GM18502 (cell line): ENCODE results near the gene ABCC6.
"Not testable (repeated sequence)": the region's sequence is repeated elsewhere in the genome, so short reads cannot be mapped to it uniquely, and the experiment has no call there.

Experiments used
- ATAC-seq: cut with Tn5 transposase; IDR thresholded peaks from one replicate; pipeline ENCODE4 v1.9.1; 2021; ENCODE audit warnings: mild to moderate bottlenecking; ENCODE audit not compliant: unreplicated experiment, poor library complexity

Gene ABCC6

DNA sequence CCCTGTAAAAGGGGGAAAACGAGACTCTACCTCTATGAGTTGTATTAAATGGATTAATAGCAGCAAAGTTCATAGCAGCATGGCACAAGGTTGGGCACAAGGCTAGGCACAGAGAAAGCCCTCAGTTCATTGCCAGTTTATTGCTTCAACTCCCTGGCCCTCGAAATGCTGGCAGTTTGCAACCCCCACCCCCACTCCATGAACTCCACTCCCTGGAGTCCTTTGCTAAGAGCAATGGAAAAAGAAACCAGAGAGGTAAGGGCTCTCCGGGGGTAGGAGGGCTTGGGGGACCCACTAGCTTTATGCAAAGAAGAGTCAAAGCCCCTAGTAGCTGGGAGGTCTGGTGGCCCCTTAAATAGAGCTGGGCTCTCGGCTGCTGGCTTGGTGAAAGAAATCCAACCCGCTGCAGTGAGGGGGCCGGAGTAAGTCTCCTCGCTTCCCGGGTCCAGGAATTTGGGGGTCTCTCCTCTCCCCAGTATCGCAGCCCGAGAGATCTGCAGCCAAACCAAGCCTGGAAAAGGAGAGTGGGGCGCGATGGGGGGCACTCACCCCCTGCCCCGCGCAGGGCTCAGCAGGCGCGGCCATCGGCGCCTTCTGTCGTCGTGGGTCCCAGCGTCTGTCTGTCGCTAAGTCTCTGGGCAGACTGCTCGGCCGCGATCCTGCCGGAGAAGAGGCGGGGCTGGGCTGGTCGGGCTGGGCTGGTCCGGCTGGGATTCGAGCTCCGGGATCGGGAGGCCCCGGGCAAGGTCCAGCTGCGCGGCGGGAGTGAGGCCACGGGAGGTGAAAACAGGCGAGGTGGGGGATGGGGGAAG is at the start of gene ABCC6:
Gene ABCC6 (minus strand): TSS at position 645 of the 812 bp plus-strand sequence. CDS start 60 bp downstream, at position 585.
- ATAC-seq: not testable (repeated sequence)

DNA sequence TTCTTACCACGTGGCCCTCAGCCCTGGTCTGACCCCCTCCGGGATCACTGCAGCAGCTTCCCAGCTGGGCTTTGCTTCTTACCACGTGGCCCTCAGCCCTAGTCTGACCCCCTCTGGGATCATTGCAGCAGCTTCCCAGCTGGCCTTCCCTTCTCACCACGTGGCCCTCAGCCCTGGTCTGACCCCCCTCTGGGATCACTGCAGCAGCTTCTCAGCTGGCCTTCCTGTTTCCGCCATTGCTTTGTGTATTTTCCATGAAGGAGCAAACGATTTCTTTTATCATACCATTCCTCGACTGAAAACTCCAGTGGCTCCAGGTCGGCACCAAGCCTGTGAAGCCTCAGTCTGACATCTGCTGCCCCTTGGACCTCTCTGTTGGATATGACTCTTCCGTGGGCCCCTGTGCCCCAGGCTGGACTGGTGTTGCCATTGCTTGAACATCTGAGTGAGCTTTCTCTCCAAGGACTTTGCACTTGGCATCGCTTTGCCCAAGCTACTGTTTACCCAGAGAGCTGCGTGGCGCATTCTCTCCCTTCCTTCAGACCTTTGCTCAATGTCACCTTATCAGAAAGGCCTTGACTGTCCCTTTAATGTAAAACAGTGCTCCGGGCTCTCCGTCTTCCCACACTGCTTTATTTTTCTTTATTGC is 49.4 kb upstream of the ABCC6 start:
- not testable (repeated sequence) for ATAC-seq

DNA sequence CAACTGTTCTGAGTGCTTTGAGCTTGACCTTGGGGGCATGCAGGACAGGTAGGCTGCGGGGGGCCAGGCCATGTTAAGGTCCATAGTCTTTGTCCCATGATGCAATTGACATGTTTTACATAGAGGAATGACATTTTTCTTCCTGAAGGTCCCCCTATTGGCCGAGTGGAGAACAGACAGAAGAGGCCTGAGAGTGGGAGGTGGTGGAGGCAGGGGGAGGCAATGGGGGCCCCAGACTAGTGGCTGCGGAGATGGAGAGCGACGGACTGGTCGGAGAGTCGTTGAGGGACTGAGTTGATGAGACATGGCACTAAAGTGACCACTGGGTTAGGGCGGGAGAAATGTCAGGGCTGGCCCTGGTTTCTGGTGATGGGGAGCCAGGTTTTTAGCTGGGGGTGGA is 48.4 kb upstream of the ABCC6 start:
- ATAC-seq: not testable (repeated sequence)

DNA sequence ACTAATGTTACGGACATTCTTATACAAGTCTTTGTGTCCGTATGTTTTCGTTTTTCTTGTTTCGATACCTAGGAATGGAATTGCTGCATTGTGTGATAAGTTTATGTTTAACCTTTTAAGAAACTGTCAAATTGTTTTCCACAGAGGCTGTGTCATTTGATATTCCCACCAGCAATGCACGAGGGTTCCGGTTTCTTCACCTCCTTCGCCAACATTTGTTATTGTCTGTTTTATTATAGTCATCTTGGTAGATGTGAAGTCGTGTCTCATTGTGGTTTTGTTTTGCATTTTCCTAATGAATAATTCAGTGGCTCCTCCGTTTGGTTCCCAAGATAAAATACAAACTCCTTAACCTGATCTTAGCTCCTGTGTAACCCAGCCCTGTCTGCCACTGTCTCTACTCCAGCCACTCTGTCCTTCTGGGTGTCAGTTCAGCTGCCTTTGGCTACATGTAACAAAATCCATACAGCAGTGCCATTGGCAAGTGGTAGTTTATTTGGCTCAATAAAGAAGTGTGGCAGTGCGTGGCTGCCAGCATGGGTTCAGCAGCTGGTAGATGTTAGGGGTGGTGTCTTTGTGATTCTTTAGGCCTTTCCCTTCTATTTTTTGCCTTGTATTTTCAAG is 45.0 kb upstream of the ABCC6 start:
- not testable (repeated sequence) for ATAC-seq

DNA sequence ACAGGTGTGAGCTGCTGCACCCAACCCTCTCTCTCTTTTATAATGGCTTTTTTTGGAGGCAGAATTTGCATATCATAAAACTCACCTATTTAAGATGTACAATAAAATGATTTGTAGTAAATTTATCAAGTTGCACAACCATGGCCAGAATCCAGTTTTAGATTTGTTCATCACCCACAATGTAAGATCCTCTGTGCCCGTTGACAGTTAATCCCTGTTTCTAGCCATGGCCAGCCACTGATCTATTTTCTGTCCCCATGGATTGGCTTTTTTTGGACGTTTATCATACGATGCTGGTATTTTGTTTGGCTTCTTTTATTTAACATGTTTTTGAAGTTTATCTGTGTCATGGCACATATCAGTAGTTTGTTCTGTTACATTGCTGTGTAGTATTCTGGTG is 44.4 kb upstream of the ABCC6 start:
- ATAC-seq: not testable (repeated sequence)

DNA sequence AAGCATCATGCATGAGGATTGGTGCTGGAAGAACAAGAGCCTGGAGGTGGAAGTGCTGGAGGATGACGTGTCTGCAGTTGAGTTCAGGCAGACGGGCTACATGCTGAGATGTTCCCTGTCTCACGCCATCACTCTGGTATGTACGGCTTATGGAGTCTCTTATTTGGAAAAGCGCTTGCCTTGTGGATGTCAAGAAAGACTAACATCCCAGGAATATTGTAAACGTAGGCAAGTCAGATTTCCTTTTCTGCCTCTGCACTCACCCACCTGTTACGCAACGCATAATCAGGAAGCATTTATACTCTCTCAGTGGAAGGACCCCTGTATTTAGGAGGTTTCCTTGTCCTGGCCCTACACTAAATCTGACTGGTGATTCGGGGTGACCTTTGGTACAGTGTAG is 41.8 kb upstream of the ABCC6 start:
- ATAC-seq: not testable (repeated sequence)

DNA sequence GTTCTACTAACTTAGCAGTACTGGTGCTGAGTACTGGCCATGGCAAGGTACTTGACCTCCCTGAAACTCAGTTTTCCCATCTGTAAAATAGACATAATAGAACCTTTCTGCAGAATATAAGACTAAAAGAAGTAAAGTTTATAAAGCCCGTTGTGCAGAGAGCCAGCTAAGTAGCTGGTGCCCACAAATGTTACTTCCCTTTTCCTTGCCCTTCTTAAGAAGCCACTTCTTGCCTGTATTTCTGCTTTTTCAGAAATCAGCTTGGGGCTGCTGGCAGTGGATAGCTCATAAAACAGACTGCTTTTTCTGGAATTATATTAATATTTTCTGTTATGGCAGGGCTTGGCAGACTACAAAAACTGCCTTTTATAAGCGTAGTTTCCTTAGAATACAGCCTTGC is 40.7 kb upstream of the ABCC6 start:
- ATAC-seq: not testable (repeated sequence)

DNA sequence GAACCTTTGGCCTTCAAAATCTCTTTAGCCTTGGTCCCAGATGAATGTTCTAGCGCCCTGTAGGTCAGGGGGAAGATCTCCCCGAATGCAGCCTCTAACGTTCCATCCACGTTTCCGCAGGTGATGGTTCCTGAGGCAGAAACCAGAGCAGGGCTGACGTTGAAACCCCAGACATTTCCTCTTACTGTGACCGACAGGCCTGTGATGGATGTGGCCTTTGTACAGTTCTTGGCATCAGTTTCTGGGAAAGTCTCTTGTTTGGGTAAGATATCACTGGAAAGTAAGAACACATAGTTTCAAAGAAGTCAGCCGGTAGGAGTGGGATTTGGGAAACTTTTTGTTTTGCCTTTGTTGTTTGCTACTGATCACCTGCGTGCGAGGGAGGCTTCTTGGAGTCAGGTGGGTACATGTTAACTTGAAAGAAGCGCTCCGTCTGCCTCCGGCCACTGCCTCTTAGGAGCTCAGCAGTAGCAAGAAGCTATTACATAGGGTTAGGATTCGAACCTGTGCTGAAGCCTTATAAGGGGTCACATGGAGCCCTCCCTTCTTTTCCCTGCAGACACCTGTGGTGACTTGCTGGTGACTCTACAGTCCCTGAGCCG is 39.8 kb upstream of the ABCC6 start:
- ATAC-seq: not testable (repeated sequence)

DNA sequence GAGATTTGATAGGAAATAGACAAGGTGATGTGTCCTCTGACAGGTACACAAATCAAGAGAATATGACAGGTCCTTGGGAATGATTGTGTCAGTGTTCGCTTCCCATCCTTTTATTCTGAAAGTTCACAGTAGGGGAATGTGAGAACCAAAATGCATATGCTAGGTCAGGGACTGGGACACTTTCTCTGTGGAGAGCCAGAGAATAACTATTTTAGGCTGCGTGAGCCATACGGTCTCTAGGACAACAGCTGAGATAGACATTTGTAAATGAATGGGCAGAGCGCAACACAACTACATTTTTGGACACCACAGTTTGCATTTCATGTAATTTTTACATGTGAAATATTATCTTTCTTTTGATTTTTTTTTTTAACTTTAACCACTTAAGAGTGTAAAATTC is 36.7 kb upstream of the ABCC6 start:
- ATAC-seq: not testable (repeated sequence)

DNA sequence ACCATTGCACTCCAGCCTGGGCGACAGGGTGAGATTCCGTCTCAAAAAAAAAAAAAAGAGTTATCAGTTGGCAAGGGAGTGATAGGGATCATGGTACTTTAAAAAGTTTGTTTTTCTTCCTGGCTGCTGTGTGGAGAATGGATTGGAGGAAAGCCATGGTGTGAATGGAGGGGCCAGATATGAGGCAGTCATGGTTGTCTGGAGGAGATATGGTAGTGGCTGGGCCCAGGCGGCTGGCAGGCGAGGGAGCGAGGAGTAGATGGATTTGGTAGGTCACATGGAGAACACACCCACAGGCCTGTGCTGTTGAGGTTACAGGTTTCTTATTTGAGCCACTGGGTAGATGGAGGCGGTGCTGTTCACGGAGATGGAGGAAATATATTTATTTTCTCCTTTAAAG is 35.5 kb upstream of the ABCC6 start:
- ATAC-seq: not testable (repeated sequence)

DNA sequence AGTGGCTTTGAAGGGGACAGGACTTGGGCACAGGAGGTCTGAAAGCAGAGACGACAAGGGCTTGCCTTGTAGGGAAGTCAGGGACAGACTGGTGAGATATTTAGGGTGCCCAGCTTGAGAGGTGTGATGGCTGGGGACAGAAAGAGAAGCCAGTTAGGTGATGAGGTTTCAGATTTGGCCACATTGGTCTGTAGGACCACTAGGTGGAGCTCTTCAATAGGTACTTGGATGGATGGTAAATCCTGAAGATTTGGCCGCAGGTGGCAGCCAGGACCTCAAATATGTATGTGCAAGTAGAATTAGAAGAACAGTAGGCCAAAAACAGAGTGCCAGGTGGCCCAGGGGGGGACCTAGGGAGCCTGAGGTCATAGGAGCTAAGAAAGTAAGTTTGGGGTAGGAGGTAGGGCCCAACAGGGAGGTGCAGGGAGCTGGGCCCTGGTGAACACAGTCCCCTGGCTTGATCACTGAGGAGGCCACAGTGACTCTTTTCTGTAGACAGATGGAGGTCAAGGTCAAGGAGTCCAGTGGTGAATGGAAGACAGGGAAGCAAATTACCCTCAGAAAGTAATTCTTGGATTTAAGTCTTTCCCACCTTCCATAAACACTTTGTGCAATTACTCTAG is 34.1 kb upstream of the ABCC6 start:
- not testable (repeated sequence) for ATAC-seq

DNA sequence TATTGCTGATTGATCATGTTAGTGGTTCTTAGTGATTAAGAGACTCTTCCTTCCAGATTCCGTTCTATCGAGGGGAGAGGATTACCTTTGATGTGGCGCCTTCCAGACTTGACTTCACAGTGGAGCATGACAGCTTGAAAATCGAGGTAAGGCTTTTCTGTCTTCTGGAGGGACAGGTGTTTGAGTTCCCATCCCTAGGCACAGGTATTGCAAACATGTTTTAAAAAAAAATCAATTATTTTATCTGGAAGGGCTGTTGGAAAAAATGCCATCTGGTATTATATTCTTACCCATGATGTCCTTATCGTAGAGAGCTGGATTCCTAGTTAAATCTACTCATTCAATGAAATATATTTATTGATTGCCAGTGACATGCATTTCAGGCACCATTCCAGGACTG is 29.1 kb upstream of the ABCC6 start:
- not testable (repeated sequence) for ATAC-seq

DNA sequence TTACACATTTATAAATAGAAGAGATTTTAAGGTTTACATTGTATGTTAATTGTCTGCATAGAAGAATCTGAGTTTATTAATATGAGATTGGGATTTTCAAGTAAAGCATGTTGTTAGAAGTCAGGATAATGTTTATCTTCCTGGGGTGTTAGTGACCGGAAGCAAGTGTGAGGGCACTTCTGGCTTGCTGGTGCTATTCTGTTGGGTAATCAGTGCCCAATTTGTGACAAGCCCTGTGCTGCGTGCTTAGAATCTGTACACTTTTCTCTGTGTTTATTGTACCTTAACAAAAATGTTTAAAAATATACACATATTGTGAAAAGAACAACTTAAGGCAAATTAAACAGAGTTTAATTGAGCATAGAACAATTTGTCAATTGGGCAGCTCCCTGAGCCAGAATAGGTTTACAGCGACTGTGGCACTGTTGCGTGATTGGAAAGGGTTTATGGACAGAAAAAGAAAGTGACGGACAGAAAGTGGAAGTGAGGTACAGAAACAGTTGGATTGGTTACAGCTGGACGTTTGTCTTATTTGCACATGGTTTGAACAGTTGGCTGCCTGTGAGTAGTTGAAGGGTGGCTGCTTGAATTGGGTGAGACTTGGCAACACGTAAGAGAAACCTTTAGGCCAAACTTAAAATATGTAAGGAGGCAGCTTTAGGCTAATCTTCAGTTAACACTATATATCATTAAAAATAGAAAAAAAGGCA is 26.5 kb upstream of the ABCC6 start:
- ATAC-seq: not testable (repeated sequence)

DNA sequence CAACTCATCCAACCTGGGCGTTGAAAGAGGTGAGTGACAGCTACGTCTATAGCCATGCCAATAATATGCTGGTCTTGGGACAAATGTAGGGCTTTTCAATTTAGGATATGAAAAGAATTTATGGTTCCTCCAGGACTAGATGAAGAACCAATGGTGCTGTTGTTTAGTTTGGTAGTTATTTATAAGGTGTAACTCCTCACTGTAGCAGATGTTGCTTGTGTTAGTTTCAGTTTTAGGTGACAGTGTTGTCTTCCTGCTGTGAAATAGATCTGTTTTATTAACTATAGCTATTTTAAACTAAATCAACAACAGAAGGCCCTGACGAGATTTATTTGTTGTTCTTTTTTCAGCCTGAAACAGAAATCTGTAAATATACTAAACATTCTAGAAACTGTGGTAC is 24.1 kb upstream of the ABCC6 start:
- ATAC-seq: not testable (repeated sequence)

DNA sequence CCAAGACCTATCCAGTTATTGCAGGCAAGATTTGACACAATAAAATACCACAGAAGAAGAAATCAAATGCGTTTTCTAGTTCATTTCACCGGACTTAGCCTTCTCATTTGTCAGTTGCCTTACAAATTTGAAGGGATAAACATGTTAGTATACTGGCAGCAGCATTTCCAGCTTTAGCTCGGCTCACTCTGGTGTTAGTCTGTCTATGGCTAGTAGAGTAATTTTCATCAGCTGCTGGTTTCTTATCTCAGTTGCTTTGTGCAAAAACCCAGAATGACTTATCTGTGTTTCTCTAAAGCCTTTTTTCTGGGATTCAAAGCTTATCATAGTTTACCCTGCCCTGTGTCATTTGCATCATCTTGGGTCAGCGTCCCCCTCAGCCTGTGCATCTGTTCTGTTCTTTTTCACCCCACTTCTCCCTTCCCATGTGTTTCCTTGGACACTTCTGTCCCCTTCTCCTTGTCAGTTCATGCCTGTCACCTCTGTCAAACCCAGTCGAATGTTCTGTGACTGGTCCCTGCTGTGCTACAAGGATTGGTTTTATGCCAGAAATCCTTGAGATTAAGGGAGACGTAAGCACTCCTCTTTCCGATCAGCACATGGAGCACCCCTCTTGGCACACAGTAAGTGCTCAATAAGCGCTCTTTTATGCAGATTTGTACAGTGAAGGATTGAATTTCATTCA is 23.4 kb upstream of the ABCC6 start:
- not testable (repeated sequence) for ATAC-seq

DNA sequence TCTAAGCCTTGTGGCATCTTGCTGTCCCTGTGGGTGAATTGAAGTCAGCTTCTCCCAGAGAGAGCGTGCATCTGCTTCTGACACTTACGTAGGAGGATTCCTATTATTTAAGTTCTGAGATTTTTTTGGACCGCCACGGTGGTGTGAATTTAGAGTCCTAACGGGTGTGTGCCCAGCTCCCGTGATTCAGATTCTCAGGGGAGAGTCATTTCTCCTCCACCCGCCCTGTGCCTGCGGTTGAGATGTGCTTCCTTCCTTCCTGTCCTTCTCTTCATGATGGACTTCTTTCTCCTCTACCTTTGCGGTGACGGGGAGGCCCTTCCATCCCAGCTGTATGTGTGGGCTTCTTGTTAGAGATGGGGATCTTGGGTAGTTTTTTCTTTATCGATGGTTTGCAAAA is 20.6 kb upstream of the ABCC6 start:
- not testable (repeated sequence) for ATAC-seq

DNA sequence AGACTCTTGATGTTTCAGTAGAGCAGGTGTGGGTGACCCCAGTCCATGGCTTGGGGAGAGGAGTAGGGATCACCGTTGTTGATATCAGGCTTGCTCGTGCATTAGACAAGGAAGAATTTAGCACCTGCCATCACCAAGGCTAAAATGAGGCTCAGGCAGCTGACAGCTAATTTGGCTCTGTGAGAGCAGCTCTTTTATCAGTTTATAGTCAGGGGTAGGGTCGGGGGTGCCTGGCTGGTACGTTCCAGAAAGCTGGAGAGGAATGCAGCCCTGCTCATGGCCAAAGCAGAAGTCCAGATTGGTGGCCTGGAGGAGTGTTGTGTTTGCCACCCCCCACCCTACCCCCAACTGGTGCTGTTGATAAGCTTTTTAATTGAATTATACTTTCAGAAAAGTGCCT is 17.4 kb upstream of the ABCC6 start:
- ATAC-seq: not testable (repeated sequence)

DNA sequence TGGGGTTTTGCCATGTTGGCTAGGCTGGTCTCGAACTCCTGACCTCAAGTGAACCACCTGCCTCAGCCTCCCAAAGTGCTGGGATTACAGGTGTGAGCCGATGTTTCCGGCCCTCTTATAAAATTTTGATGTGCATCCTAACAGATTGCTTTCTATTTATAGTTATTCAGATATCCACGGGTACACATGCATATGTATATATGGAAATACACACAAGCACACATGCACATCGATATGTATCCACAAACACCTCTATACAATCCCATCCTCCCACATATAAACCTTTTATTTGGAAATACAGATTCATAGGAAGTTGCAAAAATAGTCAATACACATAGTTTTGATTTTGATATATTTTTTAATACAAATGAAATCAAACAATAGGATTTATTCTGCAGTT is 14.4 kb upstream of the ABCC6 start:
- not testable (repeated sequence) for ATAC-seq

DNA sequence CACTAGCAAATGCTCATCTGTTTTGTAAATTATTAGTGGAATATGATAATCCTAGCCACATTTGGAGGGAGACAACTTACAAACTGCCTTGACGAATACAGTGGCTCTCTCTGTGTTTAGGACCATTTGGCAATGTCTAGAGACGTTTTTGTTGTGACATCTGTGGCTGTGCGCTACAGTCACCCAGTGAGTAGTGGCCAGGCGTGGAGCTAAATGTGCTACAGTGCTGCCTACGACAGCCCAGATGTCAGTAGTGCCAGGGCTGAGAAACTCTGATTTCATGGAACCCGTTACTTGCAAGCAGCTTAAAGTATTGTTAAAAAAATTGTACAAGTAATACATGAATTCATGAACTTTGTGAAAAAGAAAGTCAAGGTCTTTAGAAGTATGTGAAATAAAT is 13.8 kb upstream of the ABCC6 start:
- ATAC-seq: not testable (repeated sequence)
